IPS DF 6.9 (cell line): ENCODE measurements around the gene MPI.

Source experiments
- DNase-seq: peaks from one replicate; pipeline ENCODE4 v3.0.0-alpha.2; 2013; ENCODE audit warnings: low read depth, low spot score
- H3K27ac ChIP-seq: one replicate; pipeline ENCODE4 v1.5.1; 2013; ENCODE audit warnings: low read length, control low read depth
- H3K27me3 ChIP-seq: 2 replicates; pipeline ENCODE4 v1.6.1; 2013; ENCODE audit warnings: mild to moderate bottlenecking, low read length; ENCODE audit not compliant: control insufficient read depth, insufficient read depth
- H3K36me3 ChIP-seq: 2 replicates; pipeline ENCODE4 v1.6.1; 2013; ENCODE audit warnings: low read length; ENCODE audit not compliant: control insufficient read depth, insufficient read depth
- H3K4me1 ChIP-seq: 2 replicates; pipeline ENCODE4 v1.6.1; 2013; ENCODE audit warnings: low read length; ENCODE audit not compliant: control insufficient read depth, insufficient read depth
- H3K4me3 ChIP-seq: 2 replicates; pipeline ENCODE4 v1.5.1; 2013; ENCODE audit warnings: mild to moderate bottlenecking, low read length
- H3K9me3 ChIP-seq: 2 replicates; pipeline ENCODE4 v1.6.1; 2013; ENCODE audit warnings: low read length, inconsistent platforms; ENCODE audit not compliant: control insufficient read depth, insufficient read depth
- WGBS: extraction: QIAGEN DNeasy Blood & Tissue Kit; methylation state at CpG from one replicate; pipeline ENCODE4 v1.1.7; 2013; ENCODE audit warnings: mixed read lengths, missing lambda C conversion rate; ENCODE audit not compliant: insufficient read length, insufficient coverage; 5-methylcytosine and 5-hydroxymethylcytosine counted together

The MPI gene

GRCh38 chr15:74845581-74845980 is 44.3 kb upstream of the MPI start:
- Histone ChIP-seq H3K9me3 (no peaks in the 10 kb centered on the region), H3K36me3 (no peaks in the 10 kb centered on the region; the same call in 1 of the 2 replicates), H3K4me3 (no peak overlapping the region), H3K27me3 (no peaks in the 10 kb centered on the region), H3K27ac (no peak overlapping the region), H3K4me1 (no peaks in the 10 kb centered on the region)
- WGBS, result no CpG with 5 or more reads among the region's 4 CpGs
- no peak for DNase-seq

DNA sequence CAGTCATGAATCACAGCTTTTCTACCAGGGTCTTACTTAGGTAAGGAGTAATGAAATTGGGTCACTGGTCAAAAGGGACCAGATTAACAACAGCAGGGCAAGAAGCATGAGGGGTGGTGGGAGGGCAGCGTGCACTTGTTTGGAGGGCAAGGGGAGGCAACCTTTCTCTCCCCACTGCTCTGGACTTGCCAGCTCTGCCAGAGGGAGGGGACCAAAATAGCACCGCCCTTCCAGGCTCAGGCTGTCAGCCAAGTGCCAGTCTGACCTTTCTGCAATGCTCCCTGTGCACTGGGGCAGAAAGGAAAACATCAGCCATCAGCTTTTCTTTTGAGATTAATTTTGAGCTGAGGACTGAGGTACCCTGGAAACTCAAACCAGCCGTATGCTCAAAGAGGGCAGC is 42.4 kb upstream of the MPI start:
- DNase-seq, result no peak
- no peak overlapping the region for H3K27ac ChIP-seq
- no peak overlapping the region for H3K4me3 ChIP-seq
- no CpG with 5 or more reads among the region's 3 CpGs for WGBS
- no peaks in the 10 kb centered on the region for H3K27me3 ChIP-seq
- no peaks in the 10 kb centered on the region for H3K9me3 ChIP-seq
- H3K4me1 ChIP-seq, result no peaks in the 10 kb centered on the region
- H3K36me3 ChIP-seq, result peaks cover 6% of the 10 kb centered on the region

- H3K4me1 ChIP-seq, result no peaks in the 10 kb centered on the region
- no peak overlapping the region for H3K4me3 ChIP-seq
- DNase-seq, result no peak
- no peak overlapping the region for H3K27ac ChIP-seq
- H3K27me3 ChIP-seq, result no peaks in the 10 kb centered on the region
- peaks cover 12% of the 10 kb centered on the region for H3K36me3 ChIP-seq
- WGBS, result no CpG with 5 or more reads among the region's 4 CpGs
- no peaks in the 10 kb centered on the region for H3K9me3 ChIP-seq
Measured at GRCh38 chr15:74850393-74850792, 39.4 kb upstream of the MPI start.

DNA sequence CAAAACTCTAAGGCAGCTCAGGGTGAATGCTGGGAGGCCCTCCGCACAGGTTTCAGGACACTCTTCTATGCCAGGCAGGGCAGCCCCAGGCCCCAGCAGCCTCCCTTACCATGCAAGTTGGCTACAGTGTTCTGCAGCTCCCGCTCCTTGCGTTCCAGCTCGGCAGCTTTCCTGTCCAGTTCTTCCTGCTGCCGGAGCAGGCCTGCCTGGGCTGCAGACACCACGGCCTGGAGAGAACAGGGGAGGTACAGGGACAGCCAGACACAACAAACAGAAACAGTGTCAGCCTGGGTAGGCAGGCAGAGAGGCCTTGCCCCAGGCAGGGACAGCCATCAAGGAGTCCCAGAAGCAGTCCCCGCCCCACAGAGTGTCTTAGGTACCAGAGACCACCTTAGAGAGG is 37.9 kb upstream of the MPI start:
- no CpG with 5 or more reads among the region's 7 CpGs for WGBS

GRCh38 chr15:74854453-74855022 is 35.3 kb upstream of the MPI start:
- Histone ChIP-seq H3K27ac (no peak overlapping the region), H3K9me3 (no peaks in the 10 kb centered on the region), H3K36me3 (peaks cover 12% of the 10 kb centered on the region), H3K4me3 (no peak overlapping the region), H3K4me1 (no peaks in the 10 kb centered on the region), H3K27me3 (no peaks in the 10 kb centered on the region)
- DNase-seq, result no peak
- no CpG with 5 or more reads among the region's 13 CpGs for WGBS

More for the DNA sequence above, 37.9 kb upstream of the MPI start:
- H3K4me3 ChIP-seq, result no peak overlapping the region
- H3K4me1 ChIP-seq, result no peaks in the 10 kb centered on the region
- H3K36me3 ChIP-seq, result peaks cover 12% of the 10 kb centered on the region
- no peak for DNase-seq
- H3K27ac ChIP-seq, result no peak overlapping the region
- H3K27me3 ChIP-seq, result no peaks in the 10 kb centered on the region
- no peaks in the 10 kb centered on the region for H3K9me3 ChIP-seq

DNA sequence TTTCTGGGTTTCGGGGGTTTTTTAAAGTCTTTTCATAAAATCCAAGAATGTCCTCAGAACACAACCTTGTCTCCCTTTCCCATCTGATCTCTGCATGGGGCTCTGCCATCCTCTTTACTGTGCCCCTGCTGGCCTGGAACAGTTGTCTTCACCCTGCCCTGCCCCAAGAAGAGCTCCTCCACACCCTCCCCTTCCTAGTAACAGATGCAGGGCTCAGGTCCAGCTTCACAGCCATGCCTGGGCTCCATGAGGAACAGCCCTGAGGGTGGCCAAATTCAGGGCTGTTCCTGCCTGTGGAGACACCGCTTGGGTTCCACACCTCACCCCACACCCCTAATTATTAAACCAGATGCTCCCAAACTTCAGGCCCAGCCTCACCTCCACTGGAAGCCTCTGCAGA is 34.0 kb upstream of the MPI start:
- H3K27ac ChIP-seq, result no peak overlapping the region
- no peaks in the 10 kb centered on the region for H3K4me1 ChIP-seq
- WGBS, result no CpG with 5 or more reads among the region's 2 CpGs
- H3K9me3 ChIP-seq, result no peaks in the 10 kb centered on the region
- no peak overlapping the region for H3K4me3 ChIP-seq
- DNase-seq, result no peak
- H3K36me3 ChIP-seq, result peaks cover 12% of the 10 kb centered on the region
- H3K27me3 ChIP-seq, result no peaks in the 10 kb centered on the region

- no peaks in the 10 kb centered on the region for H3K9me3 ChIP-seq
- no CpG with 5 or more reads among the region's 1 CpG for WGBS
- peaks cover 12% of the 10 kb centered on the region for H3K36me3 ChIP-seq
- no peaks in the 10 kb centered on the region for H3K27me3 ChIP-seq
- DNase-seq, result no peak
- H3K27ac ChIP-seq, result no peak overlapping the region
- no peak overlapping the region for H3K4me3 ChIP-seq
- no peaks in the 10 kb centered on the region for H3K4me1 ChIP-seq
Measured at GRCh38 chr15:74856537-74856936, 33.3 kb upstream of the MPI start.

DNA sequence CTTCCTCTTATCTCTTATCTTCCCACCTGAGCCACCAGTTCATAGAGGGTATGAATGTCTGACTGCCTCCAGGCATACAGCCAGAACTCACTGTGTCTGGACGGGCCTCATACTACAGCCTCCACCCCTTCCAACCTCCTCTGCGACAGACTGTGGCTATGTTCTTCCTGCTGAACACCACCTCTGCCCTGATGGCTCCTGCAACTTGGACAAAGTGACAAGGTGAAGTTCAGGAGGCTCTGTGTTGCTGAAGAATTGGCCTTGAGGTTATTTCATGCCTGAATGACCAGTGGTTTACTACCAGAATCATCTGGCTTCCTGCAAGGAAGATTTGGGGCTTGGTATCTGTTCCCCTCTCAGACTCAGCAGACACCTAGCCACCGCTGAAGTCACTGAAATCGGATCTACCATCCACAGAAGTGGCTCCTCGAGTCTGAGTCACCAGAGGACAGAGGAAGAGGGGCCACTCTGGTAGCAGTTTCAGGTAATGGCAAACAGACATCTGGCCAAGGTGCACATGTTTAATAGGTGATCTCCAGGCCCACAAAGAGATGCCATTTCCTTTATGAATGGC is 32.7 kb upstream of the MPI start:
- DNase-seq, result no peak
- no peaks in the 10 kb centered on the region for H3K4me1 ChIP-seq
- H3K36me3 ChIP-seq, result peaks cover 6% of the 10 kb centered on the region; the same call in 1 of the 2 replicates
- no peak overlapping the region for H3K27ac ChIP-seq
- no CpG with 5 or more reads among the region's 5 CpGs for WGBS
- no peaks in the 10 kb centered on the region for H3K9me3 ChIP-seq
- H3K4me3 ChIP-seq, result no peak overlapping the region
- H3K27me3 ChIP-seq, result no peaks in the 10 kb centered on the region

GRCh38 chr15:74857671-74858368 is 32.0 kb upstream of the MPI start:
- Histone ChIP-seq H3K4me1 (no peaks in the 10 kb centered on the region), H3K36me3 (peaks cover 6% of the 10 kb centered on the region; the same call in 1 of the 2 replicates), H3K9me3 (no peaks in the 10 kb centered on the region), H3K4me3 (no peak overlapping the region), H3K27ac (no peak overlapping the region), H3K27me3 (no peaks in the 10 kb centered on the region)
- WGBS, result no CpG with 5 or more reads among the region's 9 CpGs
- DNase-seq, result no peak

DNA sequence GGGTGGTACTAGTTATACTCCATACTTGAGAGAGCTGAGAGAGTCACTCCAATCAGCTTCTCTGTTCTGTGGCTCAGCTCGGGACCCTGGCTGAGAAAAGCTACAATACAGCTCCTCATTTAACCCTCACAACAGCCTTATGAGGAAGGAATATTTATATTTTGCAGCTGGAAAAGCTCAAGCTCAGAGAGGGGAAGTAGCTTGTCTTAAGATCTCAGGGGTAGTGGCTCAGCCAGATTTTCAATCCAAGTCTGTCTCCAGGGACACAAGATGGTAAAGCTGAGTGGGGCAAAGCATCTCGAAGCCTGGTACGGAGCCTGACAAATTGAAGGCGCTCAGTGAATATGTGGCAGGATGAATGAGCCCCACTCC is 31.5 kb upstream of the MPI start:
- no CpG with 5 or more reads among the region's 4 CpGs for WGBS

More for the DNA sequence above, 31.5 kb upstream of the MPI start:
- 0 out of 2 replicates have a peak, but pooled peaks cover 2% of the 10 kb centered on the region for H3K36me3 ChIP-seq
- H3K9me3 ChIP-seq, result no peaks in the 10 kb centered on the region
- no peak overlapping the region for H3K4me3 ChIP-seq
- no peak overlapping the region for H3K27ac ChIP-seq
- no peaks in the 10 kb centered on the region for H3K27me3 ChIP-seq
- no peaks in the 10 kb centered on the region for H3K4me1 ChIP-seq
- DNase-seq, result no peak
